HG03571 (cell line): ENCODE measurements around the gene TAGAP.

Source experiments
- ATAC-seq: cut with Tn5 transposase; IDR thresholded peaks from one replicate; pipeline ENCODE4 v1.9.1; 2021; ENCODE audit not compliant: unreplicated experiment

Gene TAGAP

GRCh38 chr6:159044899-159045727 lies at the start of gene TAGAP:
TAGAP (minus strand) TSS chr6:159044991; CDS start chr6:159044146, 845 bp downstream.
- ATAC-seq = peak; percentile 77

- no peak for ATAC-seq
These were observed 49.0 kb upstream of the TAGAP start for GRCh38 chr6:159093609-159094443.

- no peak for ATAC-seq
These were observed 47.8 kb upstream of the TAGAP start for GRCh38 chr6:159092631-159093030.

- no peak for ATAC-seq
These were observed 46.0 kb upstream of the TAGAP start for GRCh38 chr6:159090530-159091480.

GRCh38 chr6:159089909-159090308 lies 45.1 kb upstream of the TAGAP start:
- no peak for ATAC-seq

GRCh38 chr6:159089443-159089842 lies 44.7 kb upstream of the TAGAP start:
- no peak for ATAC-seq

- no peak for ATAC-seq
These were observed 41.3 kb upstream of the TAGAP start for GRCh38 chr6:159086033-159086618.

GRCh38 chr6:159085396-159085895 lies 40.7 kb upstream of the TAGAP start:
- no peak for ATAC-seq

- ATAC-seq = no peak
These were observed 39.8 kb upstream of the TAGAP start for GRCh38 chr6:159084493-159085091.

- no peak for ATAC-seq
These were observed 38.4 kb upstream of the TAGAP start for GRCh38 chr6:159083146-159083545.

- no peak for ATAC-seq
These were observed 37.4 kb upstream of the TAGAP start for GRCh38 chr6:159082039-159082815.

GRCh38 chr6:159080217-159080976 lies 35.6 kb upstream of the TAGAP start:
- ATAC-seq = no peak

- ATAC-seq = no peak
These were observed 34.6 kb upstream of the TAGAP start for GRCh38 chr6:159079367-159079766.

GRCh38 chr6:159077123-159077522 lies 32.3 kb upstream of the TAGAP start:
- ATAC-seq = no peak

GRCh38 chr6:159075506-159076228 lies 30.9 kb upstream of the TAGAP start:
- ATAC-seq = no peak

GRCh38 chr6:159074876-159075275 lies 30.1 kb upstream of the TAGAP start:
- ATAC-seq = no peak

GRCh38 chr6:159074120-159074684 lies 29.4 kb upstream of the TAGAP start:
- ATAC-seq = no peak
